ENCODE results near the gene RNF217. TPM values are rescaled to one million over a fixed set of nuclear protein-coding genes. Genes with fewer than 3 reads are reported as not detected.

The RNF217 gene
- total and polyA plus RNA-seq, 12 donors, result 2.1 to 26.9 (median 13.0) TPM

- no peak for ATAC-seq
- 75 to 85% methylated on average over 3 of the region's 3 CpGs for WGBS, 2 donors
- H3K4me1 ChIP-seq, result peaks cover 0 to 2% (median 0%) of the 10 kb centered on the region in 9 donors
- DNase-seq, result no peak
- intact Hi-C loops (cut with DNase I), result loop anchor here in 1 of 10 donors (10.0 kb wide), 1 partner anchor 155 kb away; no protein-coding TSS in a partner anchor
- H3K9me3 ChIP-seq, result no peaks in the 10 kb centered on the region
- no peaks in the 10 kb centered on the region for H3K36me3 ChIP-seq
- H3K27ac ChIP-seq, result no peak overlapping the region
- no peak overlapping the region for H3K4me3 ChIP-seq
- no peak for TF ChIP-seq CTCF (IDR thresholded peaks at IDR 0.05)
- H3K27me3 ChIP-seq, result no peaks in the 10 kb centered on the region
Measured at GRCh38 chr6:124949706-124950105, 12.5 kb upstream of the RNF217 start.

GRCh38 chr6:124953808-124954207 is 8.4 kb upstream of the RNF217 start:
- Histone ChIP-seq H3K4me1 (peaks cover 0 to 11% (median 0%) of the 10 kb centered on the region in 9 donors), H3K27ac (no peak overlapping the region), H3K27me3 (no peaks in the 10 kb centered on the region), H3K9me3 (no peaks in the 10 kb centered on the region), H3K36me3 (no peaks in the 10 kb centered on the region), H3K4me3 (no peak overlapping the region)
- intact Hi-C loops (cut with DNase I), result loop anchor here in 1 of 10 donors (10.0 kb wide), 1 partner anchor 151 kb away; no protein-coding TSS in a partner anchor
- no peak for TF ChIP-seq CTCF (IDR thresholded peaks at IDR 0.05)
- no peak for DNase-seq
- WGBS, 2 donors, result 98 to 100% methylated on average over 1 of the region's 1 CpG
- ATAC-seq, result no peak

- 33 to 54% methylated on average over 7 of the region's 7 CpGs for WGBS, 2 donors
- no peak for DNase-seq
- H3K27ac ChIP-seq, result no peak overlapping the region
- no peaks in the 10 kb centered on the region for H3K9me3 ChIP-seq
- H3K4me3 ChIP-seq, result no peak overlapping the region
- TF ChIP-seq CTCF (IDR thresholded peaks at IDR 0.05), result no peak
- peaks cover 0 to 11% (median 0%) of the 10 kb centered on the region in 9 donors for H3K4me1 ChIP-seq
- ATAC-seq, result peak in 7 of 8 donors; percentile 2 to 84 (median 33)
- no peaks in the 10 kb centered on the region for H3K27me3 ChIP-seq
- H3K36me3 ChIP-seq, result no peaks in the 10 kb centered on the region
- intact Hi-C loops (cut with DNase I), result loop anchor here in 1 of 10 donors (10.0 kb wide), 1 partner anchor 150 kb away; no protein-coding TSS in a partner anchor
Measured at GRCh38 chr6:124955108-124955856, 7.0 kb upstream of the RNF217 start.

- WGBS, 2 donors, result 92 to 96% methylated on average over 6 of the region's 6 CpGs
- no peaks in the 10 kb centered on the region for H3K27me3 ChIP-seq
- no peak overlapping the region for H3K27ac ChIP-seq
- TF ChIP-seq CTCF (IDR thresholded peaks at IDR 0.05), result no peak
- no peak for ATAC-seq
- no peak overlapping the region for H3K4me3 ChIP-seq
- intact Hi-C loops (cut with DNase I), result loop anchor here in 1 of 10 donors (10.0 kb wide), 1 partner anchor 149 kb away; no protein-coding TSS in a partner anchor
- H3K4me1 ChIP-seq, result peaks cover 0 to 15% (median 6%) of the 10 kb centered on the region in 9 donors
- no peak for DNase-seq
- no peaks in the 10 kb centered on the region for H3K36me3 ChIP-seq
- no peaks in the 10 kb centered on the region for H3K9me3 ChIP-seq
Measured at GRCh38 chr6:124956018-124956417, 6.2 kb upstream of the RNF217 start.
